Liver (tissue), 3 donors: Measurements from ENCODE around the gene TNFRSF8.

ENCODE experiments used
- NR2F2 ChIP-seq: IDR thresholded peaks from 2 replicates; pipeline ENCODE4 v1.6.1; 2016; ENCODE audit warnings: antibody characterized with exemption
- RAD21 ChIP-seq, 2 donors: IDR thresholded peaks; 2 replicates each; pipeline ENCODE4 v1.6.1; 2016; ENCODE audit warnings: antibody characterized with exemption in 2 of 2, mild to moderate bottlenecking in 2 of 2
- RXRA ChIP-seq, 2 donors: IDR thresholded peaks; 2 replicates each; pipeline ENCODE4 v1.6.1; 2017 to 2018; ENCODE audit warnings: antibody characterized with exemption in 2 of 2, mild to moderate bottlenecking in 1 of 2
- TF ChIP-seq, protein P1 (sequence below): fragments of 150-350 bp; IDR thresholded peaks from 2 replicates; pipeline ENCODE4 v1.5.1; 2017; ENCODE audit warnings: improper control_type of control experiment, low read depth, low read length; ENCODE audit not compliant: missing input control
- donor health status: healthy.
- donor health status: healthy.

DNA sequence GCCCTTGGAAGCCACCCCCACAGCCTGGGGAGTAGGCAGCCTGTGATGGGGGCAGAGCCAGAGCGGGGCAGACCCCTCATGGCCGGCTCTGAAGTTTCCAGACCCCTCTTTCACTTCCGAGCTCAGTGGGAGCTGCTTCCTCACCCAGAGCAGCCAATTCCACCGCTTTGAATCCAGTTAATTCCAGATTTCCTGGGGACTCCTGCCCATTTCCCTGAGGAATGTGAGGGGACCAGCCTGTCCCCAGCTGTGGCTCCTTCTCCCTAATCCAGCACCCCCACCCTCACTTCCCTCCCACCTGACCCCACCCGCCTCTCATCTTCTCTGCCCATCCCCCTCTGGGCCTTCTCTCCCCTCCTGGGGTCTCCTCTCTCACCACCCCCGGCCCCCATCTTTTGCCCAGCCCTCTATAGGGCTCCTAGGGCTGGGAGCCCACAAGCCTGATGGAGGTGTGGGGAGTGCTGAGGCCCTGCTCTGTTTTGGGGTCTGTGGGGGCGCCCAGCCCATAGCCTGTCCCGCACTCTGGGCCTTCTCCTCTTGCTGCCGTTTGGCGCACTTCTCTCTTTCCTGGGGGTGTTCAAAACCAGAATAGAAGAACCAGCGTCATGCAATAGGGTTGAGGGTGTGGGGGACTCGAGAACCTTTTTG, 77.5 kb downstream of the TNFRSF8 start:
- TF ChIP-seq, protein P1, sequence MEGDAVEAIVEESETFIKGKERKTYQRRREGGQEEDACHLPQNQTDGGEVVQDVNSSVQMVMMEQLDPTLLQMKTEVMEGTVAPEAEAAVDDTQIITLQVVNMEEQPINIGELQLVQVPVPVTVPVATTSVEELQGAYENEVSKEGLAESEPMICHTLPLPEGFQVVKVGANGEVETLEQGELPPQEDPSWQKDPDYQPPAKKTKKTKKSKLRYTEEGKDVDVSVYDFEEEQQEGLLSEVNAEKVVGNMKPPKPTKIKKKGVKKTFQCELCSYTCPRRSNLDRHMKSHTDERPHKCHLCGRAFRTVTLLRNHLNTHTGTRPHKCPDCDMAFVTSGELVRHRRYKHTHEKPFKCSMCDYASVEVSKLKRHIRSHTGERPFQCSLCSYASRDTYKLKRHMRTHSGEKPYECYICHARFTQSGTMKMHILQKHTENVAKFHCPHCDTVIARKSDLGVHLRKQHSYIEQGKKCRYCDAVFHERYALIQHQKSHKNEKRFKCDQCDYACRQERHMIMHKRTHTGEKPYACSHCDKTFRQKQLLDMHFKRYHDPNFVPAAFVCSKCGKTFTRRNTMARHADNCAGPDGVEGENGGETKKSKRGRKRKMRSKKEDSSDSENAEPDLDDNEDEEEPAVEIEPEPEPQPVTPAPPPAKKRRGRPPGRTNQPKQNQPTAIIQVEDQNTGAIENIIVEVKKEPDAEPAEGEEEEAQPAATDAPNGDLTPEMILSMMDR: no peak
- TF ChIP-seq RXRA (IDR thresholded peaks at IDR 0.05) (no peak), NR2F2 (no peak), RAD21 (IDR thresholded peaks at IDR 0.05) (no peak)
